RCC 7860 (cell line): ENCODE results near the gene PTGDR2.

Source experiments
- DNase-seq: peaks from one replicate; pipeline ENCODE4 v3.0.0-alpha.2; 2015; ENCODE audit warnings: low spot score
- FAIRE-seq: peaks from 2 replicates; lab custom pipeline; 2012; peaks lifted over from hg19 to GRCh38; lab: Jason Lieb, UNC

PTGDR2 gene

GRCh38 chr11:60813324-60813723, 42.4 kb downstream of the PTGDR2 start:
- DNase-seq, result no peak
- no peak for FAIRE-seq

DNA sequence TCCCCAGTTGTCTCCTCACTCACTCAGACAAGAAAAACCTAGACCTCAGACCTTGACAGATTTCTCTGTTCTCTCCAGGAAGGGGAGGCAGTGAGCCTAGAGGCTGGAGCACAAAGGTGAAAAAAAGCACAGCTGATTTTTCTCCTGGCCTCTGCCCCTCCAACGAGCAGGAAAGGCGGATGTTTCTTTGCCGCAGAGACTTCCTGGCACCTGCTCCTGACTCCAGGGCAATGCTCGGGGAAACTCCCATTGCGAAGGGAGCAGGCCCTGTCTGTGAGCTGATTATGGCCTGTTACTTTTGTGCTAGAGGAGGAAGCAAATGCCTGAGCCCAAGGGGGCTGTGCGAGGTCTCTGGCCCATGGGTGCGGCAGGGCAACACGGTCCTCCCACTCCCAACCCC, 45.2 kb downstream of the PTGDR2 start:
- DNase-seq, result no peak
- no peak for FAIRE-seq

DNA sequence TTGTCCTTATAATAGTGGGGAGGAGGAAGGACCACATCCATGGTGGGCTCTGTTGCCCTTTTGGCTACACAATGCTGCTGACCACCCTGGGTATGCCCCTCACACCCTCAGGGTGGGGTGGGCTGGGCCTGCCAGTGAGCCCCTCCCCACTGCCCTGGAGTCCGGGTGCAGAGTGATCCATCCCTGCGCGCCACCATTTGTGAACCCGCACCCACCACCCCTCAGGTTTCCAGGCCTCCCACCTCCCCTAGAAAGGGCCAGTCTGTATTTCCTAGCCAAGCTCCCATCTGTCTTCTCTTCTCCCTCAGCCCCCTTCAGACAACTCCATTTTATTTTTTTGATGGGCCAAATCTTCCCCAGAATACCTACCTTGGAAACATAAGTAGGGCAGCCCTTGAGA, 45.6 kb downstream of the PTGDR2 start:
- DNase-seq (no peak), FAIRE-seq (no peak)

DNA sequence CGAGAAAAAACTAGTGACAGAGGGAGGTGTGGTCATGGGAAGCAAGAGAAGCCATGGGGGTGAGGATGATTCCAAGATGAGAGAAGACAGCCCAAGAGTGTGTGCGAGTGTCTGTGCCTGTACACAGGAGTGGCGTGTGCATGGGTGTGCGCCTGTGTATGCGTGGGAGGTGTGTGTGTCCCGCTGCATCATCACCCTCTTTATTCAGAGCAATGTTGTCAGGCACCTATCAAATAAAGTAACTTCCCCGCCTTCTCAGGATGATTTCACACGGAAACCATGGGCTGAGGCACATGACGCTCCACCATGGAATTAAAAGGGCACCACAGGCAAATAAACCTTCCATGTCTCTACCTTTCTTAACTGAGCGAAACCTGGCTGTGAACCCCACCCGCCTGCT, 46.1 kb downstream of the PTGDR2 start:
- no peak for FAIRE-seq
- no peak for DNase-seq

- FAIRE-seq, result no peak
- no peak for DNase-seq
Measured at GRCh38 chr11:60809249-60809648, 46.5 kb downstream of the PTGDR2 start.

GRCh38 chr11:60803273-60803936, 52.3 kb downstream of the PTGDR2 start:
- no peak for FAIRE-seq
- no peak for DNase-seq

- DNase-seq (no peak), FAIRE-seq (no peak)
Measured at GRCh38 chr11:60801194-60801593, 54.6 kb downstream of the PTGDR2 start.
